HG02970 (cell line): ENCODE data around the gene COMMD7.

Experiments used
- ATAC-seq: cut with Tn5 transposase; IDR thresholded peaks from one replicate; pipeline ENCODE4 v1.9.1; 2021; ENCODE audit warnings: mild to moderate bottlenecking, moderate library complexity, moderate number of reproducible peaks; ENCODE audit not compliant: unreplicated experiment, low FRiP score

COMMD7 gene

DNA sequence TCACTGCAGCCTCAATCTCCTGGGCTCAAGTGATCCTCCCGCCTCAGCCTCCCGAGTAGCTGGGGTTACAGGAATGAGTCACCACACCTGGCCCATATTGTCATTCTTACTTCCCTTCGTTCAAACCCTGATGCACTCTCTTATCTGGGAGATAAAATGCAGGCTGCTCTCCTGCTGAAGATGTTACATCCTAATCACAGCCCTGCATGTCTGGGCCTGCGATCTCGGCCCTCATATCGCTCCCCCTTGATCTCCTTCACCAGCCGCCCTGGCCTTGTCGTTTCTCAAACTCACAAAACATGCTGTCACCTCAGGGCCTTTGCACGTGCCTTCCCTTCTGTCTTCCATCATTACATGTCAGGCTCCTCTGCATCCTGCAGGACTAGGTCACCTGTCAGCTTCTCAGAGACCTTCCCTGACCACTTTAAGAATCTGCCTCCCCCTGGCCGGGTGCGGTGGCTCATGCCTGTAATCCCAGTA, 60.7 kb downstream of the COMMD7 start:
- ATAC-seq, result no peak

DNA sequence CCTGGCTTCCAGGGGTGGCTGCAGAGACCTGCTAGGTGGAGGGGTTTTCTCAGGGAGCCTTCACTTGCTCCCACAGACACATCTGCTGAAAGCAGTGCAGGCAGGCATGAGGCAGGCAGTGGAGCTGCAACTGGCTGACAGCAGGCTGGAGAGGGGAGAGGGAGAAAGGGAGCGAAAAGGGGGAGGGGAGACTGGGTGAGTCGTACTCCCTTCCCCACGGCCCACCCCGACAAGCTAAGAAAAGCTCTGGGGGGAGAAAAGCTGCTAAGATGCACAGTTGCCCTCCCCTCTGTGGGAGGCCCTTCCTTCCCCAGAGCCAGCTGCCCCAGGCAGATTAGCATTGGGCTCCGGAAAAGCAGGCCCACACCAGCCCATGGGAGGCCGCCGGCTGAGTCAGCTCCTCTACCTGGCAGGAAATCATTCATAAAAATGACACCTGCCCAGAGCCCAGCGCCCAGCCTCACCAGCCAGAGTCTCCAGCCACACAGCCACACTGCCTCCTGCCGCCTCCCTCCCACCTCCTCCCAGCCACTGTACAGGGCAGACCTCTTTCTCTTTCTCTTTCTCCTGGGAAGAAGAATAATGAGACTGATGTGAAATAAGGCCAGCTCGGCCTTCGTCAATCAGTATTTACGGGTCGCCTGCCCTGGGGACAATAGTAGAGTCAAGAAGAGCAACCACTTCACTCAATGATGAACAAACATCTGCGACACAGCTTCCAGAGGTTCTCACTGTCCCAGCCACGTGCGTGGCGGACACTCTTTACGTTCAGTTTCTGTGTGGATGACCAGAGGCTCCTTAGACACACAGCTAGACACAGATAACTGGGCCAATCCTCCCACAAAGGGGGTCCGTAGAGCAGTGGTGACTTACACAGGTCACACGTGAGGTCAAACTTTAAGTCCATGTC, 61.8 kb downstream of the COMMD7 start:
- ATAC-seq, result no peak

- no peak for ATAC-seq
Measured at GRCh38 chr20:32680544-32681174, 62.6 kb downstream of the COMMD7 start.

DNA sequence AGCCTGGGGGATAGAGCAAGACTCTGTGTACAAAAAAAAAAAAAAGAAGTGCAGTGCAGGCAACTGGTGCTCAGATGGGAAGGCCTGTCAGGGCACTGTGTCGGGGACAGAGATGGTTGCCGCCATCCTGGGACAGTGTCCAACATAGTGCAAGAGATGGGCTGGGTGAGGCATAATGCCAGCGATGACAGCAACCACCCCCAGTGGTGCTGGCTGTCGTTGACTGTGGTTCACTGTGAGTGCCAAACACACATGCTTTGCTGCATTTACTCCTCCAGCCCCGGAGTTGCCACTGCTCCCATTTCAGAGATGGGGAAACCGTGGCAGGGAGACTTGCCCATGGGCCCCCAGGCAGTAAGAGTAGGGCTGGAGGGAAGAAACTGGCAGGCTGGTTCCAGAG, 64.3 kb downstream of the COMMD7 start:
- no peak for ATAC-seq

DNA sequence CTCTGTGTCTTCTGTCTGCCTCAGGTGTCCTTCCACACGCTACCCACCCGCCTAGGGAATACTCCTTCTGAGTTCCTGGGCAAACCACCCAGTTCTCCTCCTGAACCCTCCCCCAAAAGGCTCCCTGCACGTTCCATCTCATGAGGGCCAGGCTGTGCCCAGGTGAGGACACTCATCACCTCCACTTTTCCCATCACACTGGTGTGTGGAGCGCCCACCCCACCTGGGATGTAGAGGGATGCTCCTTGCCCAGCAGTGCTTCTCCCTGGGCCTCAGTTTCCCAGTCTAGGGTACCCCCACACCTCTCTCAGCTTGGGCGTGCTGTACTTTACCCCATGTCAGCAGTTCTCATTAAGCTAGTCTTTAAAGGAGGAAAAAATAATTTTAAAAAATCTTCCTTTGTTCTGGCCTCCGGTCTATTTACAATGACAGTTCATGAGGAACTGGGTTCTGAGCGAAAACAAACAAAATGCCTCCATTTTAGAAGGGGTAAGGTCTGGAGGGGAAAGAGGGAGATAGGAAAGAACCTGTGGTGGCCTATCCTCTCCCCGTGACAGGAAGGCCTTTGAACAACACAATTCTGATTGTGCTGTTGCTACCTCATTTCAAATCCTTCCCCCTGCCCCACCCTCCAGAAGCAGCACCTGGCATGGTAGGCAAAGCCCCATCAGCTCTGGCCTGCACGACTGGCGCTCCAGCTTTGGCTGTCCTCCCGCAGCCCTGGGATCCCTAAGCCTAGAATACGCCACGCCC, 67.9 kb downstream of the COMMD7 start:
- no peak for ATAC-seq

- no peak for ATAC-seq
Measured at GRCh38 chr20:32674362-32674789, 68.9 kb downstream of the COMMD7 start.

- no peak for ATAC-seq
Measured at GRCh38 chr20:32672982-32673851, 70.0 kb downstream of the COMMD7 start.

DNA sequence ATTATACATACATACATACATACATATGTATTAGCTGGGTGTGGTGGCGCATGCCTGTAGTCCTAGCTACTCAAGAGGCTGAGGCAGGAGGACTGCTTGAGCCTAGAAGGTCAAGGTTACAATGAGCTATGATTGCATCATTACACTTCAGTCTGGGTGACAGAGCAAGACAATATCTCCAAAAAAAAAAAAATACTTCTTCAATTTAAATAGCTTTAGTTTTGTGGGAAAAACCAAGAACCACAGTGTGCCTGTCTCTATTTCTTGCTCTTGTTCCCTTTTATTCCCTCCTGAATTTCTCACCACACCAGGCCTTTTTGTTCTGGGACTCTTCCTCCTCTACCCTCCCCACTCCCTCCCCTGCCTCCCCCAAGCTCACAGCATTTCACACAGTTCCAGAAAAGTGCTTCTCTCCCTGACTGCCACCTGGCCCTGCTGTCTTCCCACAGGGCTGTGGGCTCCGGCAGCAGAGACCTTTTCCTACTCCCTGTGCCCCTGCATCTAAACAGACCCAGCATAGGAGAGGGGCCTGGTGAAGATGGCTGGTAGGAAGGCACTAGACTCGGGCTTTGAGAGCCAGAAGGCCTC, 70.8 kb downstream of the COMMD7 start:
- ATAC-seq, result no peak

DNA sequence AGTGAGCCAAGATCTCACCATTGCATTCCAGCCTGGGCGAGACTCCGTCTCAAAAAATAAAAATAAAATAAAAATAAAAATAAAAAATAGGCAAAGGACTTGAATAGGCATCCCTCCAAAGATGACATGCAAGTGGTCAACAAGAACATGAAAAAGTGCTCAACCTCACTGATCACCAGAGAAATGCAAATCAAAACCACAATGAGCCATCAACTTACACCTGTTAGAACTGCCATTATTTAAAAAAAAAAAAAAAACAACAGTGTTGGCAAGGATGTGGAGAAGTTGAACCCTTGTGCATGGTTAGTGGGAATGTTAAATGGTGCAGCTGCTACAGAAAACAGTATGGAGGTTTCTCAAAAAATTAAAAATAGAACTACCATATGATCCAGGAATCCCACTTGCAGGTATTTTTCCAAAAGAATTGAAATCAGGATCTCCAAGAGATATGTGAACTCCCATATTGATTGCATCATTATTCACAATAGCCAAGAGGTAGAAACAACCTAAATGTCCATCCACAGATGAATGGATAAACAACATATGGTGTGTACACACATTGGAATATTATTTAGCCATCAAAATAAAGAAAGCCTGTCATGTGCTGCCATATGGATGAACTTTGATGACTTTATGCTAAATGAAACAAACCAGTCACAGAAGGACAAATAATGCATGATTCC, 72.4 kb downstream of the COMMD7 start:
- no peak for ATAC-seq

- no peak for ATAC-seq
Measured at GRCh38 chr20:32667027-32667426, 76.2 kb downstream of the COMMD7 start.

DNA sequence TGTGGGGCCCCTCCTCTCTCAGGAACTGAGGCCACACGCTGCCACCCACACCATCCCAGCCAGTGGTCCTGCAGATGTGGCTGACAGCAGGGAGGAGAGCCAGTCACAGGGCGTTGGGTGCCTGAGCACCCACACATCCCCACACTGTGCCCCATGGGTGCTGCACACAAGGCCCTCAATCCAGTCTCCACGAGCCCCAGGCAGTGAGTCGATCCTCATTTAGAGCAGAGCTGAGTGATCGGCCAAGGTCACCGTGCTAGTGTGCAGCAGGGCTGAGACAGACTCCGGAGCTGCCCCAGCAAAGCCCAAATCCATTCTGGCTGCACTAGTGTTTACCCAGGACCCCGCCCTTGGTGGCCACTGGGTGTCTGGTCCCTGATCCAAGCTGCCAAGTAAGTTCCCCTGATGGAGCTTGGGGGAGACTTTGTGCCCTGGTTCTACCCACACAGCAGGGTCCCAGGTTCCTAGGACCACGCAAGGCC, 78.5 kb downstream of the COMMD7 start:
- ATAC-seq, result no peak

GRCh38 chr20:32664012-32664677, 79.1 kb downstream of the COMMD7 start:
- no peak for ATAC-seq

GRCh38 chr20:32663335-32664011, 79.8 kb downstream of the COMMD7 start:
- no peak for ATAC-seq

GRCh38 chr20:32661820-32662528, 81.3 kb downstream of the COMMD7 start:
- ATAC-seq, result no peak

DNA sequence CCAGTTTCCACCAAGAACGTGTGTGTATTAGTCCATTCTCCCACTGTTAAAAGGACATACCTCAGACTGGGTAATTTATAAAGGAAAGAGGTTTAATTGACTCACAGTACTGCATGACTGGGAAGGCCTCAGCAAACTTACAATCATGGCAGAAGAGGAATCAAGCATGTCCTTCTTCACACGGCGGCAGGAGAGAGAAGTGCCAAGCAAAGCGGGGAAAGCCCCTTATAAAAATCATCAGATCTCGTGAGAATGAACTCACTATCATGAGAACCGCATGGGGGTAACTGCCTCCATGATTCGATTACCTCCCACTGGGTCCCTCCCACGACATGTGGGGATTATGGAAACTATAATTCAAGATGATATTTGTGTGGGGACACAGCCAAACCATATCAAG, 82.6 kb downstream of the COMMD7 start:
- no peak for ATAC-seq

GRCh38 chr20:32656827-32657226, 86.4 kb downstream of the COMMD7 start:
- ATAC-seq, result no peak

DNA sequence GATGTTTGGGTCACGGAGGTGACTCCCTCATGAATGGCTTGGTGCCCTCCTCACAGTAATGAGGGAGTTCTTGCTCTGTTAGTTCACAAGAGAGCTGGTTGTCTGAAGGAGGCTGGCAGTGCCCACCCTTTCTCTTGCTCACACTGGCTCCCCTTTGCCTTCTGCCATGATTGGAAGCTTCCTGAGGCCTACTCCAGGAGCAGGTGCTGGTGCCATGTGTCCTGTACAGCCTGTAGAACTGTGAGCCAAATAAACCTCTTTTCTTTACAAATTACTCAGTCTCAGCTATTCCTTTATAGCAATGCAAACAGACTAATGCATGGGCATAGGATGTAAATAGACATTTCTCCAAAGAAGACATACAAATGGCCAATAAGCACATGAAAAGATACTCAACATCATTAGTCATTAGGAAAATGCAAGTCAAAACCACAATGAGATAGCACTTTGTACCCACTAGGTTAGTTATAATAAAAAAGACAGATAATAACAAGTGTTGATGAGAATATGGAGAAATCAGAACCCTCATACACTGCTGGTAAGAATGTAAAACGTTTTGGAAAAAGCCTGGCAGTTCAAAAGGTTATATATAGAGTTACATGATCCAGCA, 87.3 kb downstream of the COMMD7 start:
- no peak for ATAC-seq
